ENCODE results near the gene RAD51.

Gene RAD51

GRCh38 chr15:40769274-40770146 is 74.5 kb downstream of the RAD51 start, which contains the start of gene C15orf62:
Gene C15orf62, plus strand, starts transcription at chr15:40769980. Its CDS starts 516 bp downstream, at chr15:40770496.
- H3K4me1 ChIP-seq (ENCODE audit: low read depth, poor library complexity, severe bottlenecking): peaks cover 22% of the 10 kb centered on the region
- no peaks in the 10 kb centered on the region for H3K79me2 ChIP-seq (ENCODE audit: insufficient read depth, low read depth)
- H3K4me2 ChIP-seq: no peak within 1 kb of the TSS
- no peak for TF ChIP-seq CTCF (conservative IDR thresholded peaks at IDR 0.05; ENCODE audit: low read depth, low read length)
- H3K36me3 ChIP-seq (ENCODE audit: insufficient read depth): no peaks in the 10 kb centered on the region
- H3K27me3 ChIP-seq (ENCODE audit: insufficient read depth, low read depth): no peaks in the 10 kb centered on the region
- H4K20me1 ChIP-seq (ENCODE audit: insufficient read depth): no peaks in the 10 kb centered on the region
- no peak within 1 kb of the TSS for H2AFZ ChIP-seq (ENCODE audit: low read depth)
- no peak within 1 kb of the TSS for H3K9ac ChIP-seq
- no peak within 1 kb of the TSS for H3K4me3 ChIP-seq (IDR thresholded peaks at IDR 0.05; ENCODE audit: insufficient read depth, low read depth, low read length)
- H3K27ac ChIP-seq: no peak within 1 kb of the TSS

GRCh38 chr15:40770147-40770721 is 75.3 kb downstream of the RAD51 start:
- Histone ChIP-seq H4K20me1 (ENCODE audit: insufficient read depth) (no peaks in the 10 kb centered on the region), H3K27me3 (ENCODE audit: insufficient read depth, low read depth) (no peaks in the 10 kb centered on the region), H3K4me3 (IDR thresholded peaks at IDR 0.05; ENCODE audit: insufficient read depth, low read depth, low read length) (no peak overlapping the region), H3K27ac (no peak overlapping the region), H3K4me1 (ENCODE audit: low read depth, poor library complexity, severe bottlenecking) (peaks cover 15% of the 10 kb centered on the region), H3K79me2 (ENCODE audit: insufficient read depth, low read depth) (no peaks in the 10 kb centered on the region), H2AFZ (ENCODE audit: low read depth) (no peak overlapping the region), H3K4me2 (no peak overlapping the region), H3K9ac (no peak overlapping the region), H3K36me3 (ENCODE audit: insufficient read depth) (no peaks in the 10 kb centered on the region)
- no peak for TF ChIP-seq CTCF (conservative IDR thresholded peaks at IDR 0.05; ENCODE audit: low read depth, low read length)

GRCh38 chr15:40771242-40771641 is 76.3 kb downstream of the RAD51 start:
- Histone ChIP-seq H3K27me3 (ENCODE audit: insufficient read depth, low read depth) (no peaks in the 10 kb centered on the region), H3K27ac (no peak overlapping the region), H3K4me2 (no peak overlapping the region), H3K9ac (no peak overlapping the region), H3K79me2 (ENCODE audit: insufficient read depth, low read depth) (no peaks in the 10 kb centered on the region), H3K4me3 (IDR thresholded peaks at IDR 0.05; ENCODE audit: insufficient read depth, low read depth, low read length) (no peak overlapping the region), H2AFZ (ENCODE audit: low read depth) (no peak overlapping the region), H3K4me1 (ENCODE audit: low read depth, poor library complexity, severe bottlenecking) (peaks cover 10% of the 10 kb centered on the region), H4K20me1 (ENCODE audit: insufficient read depth) (no peaks in the 10 kb centered on the region), H3K36me3 (ENCODE audit: insufficient read depth) (no peaks in the 10 kb centered on the region)
- TF ChIP-seq CTCF (conservative IDR thresholded peaks at IDR 0.05; ENCODE audit: low read depth, low read length): no peak

GRCh38 chr15:40772014-40772413 is 77.0 kb downstream of the RAD51 start:
- no peaks in the 10 kb centered on the region for H3K27me3 ChIP-seq (ENCODE audit: insufficient read depth, low read depth)
- no peaks in the 10 kb centered on the region for H4K20me1 ChIP-seq (ENCODE audit: insufficient read depth)
- H3K4me3 ChIP-seq (IDR thresholded peaks at IDR 0.05; ENCODE audit: insufficient read depth, low read depth, low read length): no peak overlapping the region
- no peak overlapping the region for H3K4me2 ChIP-seq
- H2AFZ ChIP-seq (ENCODE audit: low read depth): no peak overlapping the region
- no peak for TF ChIP-seq CTCF (conservative IDR thresholded peaks at IDR 0.05; ENCODE audit: low read depth, low read length)
- H3K9ac ChIP-seq: no peak overlapping the region
- peaks cover 12% of the 10 kb centered on the region for H3K4me1 ChIP-seq (ENCODE audit: low read depth, poor library complexity, severe bottlenecking)
- H3K79me2 ChIP-seq (ENCODE audit: insufficient read depth, low read depth): no peaks in the 10 kb centered on the region
- no peak overlapping the region for H3K27ac ChIP-seq
- no peaks in the 10 kb centered on the region for H3K36me3 ChIP-seq (ENCODE audit: insufficient read depth)
